Parathyroid adenoma (tissue), 2 donors: ENCODE measurements around the gene ZSCAN29.

Experiments
- H2AFZ ChIP-seq: fragments of 300-600 bp; sonication (generic); one replicate; pipeline ENCODE4 v1.7.0; 2017; ENCODE audit warnings: antibody characterized with exemption, mild to moderate bottlenecking
- H3K27ac ChIP-seq: fragments of 300-600 bp; sonication (generic); one replicate; pipeline ENCODE4 v1.7.0; 2017
- H3K27me3 ChIP-seq: fragments of 300-600 bp; sonication (generic); one replicate; pipeline ENCODE4 v1.7.0; 2017; ENCODE audit warnings: low read length; ENCODE audit not compliant: control insufficient read depth, insufficient read depth
- H3K36me3 ChIP-seq: fragments of 300-600 bp; sonication (generic); one replicate; pipeline ENCODE4 v1.7.0; 2017; ENCODE audit warnings: low read length; ENCODE audit not compliant: control insufficient read depth, insufficient read depth
- H3K4me1 ChIP-seq: fragments of 300-600 bp; sonication (generic); one replicate; pipeline ENCODE4 v1.7.0; 2017; ENCODE audit warnings: control low read depth
- H3K4me2 ChIP-seq: fragments of 300-600 bp; sonication (generic); one replicate; pipeline ENCODE4 v1.7.0; 2017; ENCODE audit warnings: low read length
- H3K4me3 ChIP-seq: fragments of 300-600 bp; sonication (generic); one replicate; pipeline ENCODE4 v1.7.0; 2017; ENCODE audit warnings: low read depth, low read length
- H3K79me2 ChIP-seq: fragments of 300-600 bp; sonication (generic); one replicate; pipeline ENCODE4 v1.7.0; 2017; ENCODE audit warnings: control low read depth
- H3K9ac ChIP-seq: fragments of 300-600 bp; sonication (generic); one replicate; pipeline ENCODE4 v1.7.0; 2017; ENCODE audit warnings: mild to moderate bottlenecking
- H3K9me3 ChIP-seq: fragments of 300-600 bp; sonication (generic); one replicate; pipeline ENCODE4 v1.7.0; 2017; ENCODE audit warnings: low read length; ENCODE audit not compliant: control insufficient read depth
- CTCF ChIP-seq: fragments of 300-600 bp; sonication (generic); IDR thresholded peaks from one replicate; pipeline ENCODE4 v1.7.0; 2017; ENCODE audit warnings: antibody characterized with exemption, mild to moderate bottlenecking
- donor health status: primary hyperparathyroidism.

Gene ZSCAN29

GRCh38 chr15:43382310-43382709 lies 11.5 kb upstream of the ZSCAN29 start:
- Histone ChIP-seq H3K4me1 (no peaks in the 10 kb centered on the region), H3K27ac (no peak overlapping the region), H3K79me2 (no peaks in the 10 kb centered on the region), H3K36me3 (no peaks in the 10 kb centered on the region), H2AFZ (no peak overlapping the region), H3K27me3 (no peaks in the 10 kb centered on the region), H3K9ac (no peak overlapping the region), H3K4me2 (no peak overlapping the region), H3K4me3 (no peak overlapping the region), H3K9me3 (no peaks in the 10 kb centered on the region)
- no peak for TF ChIP-seq CTCF

- Histone ChIP-seq H3K27ac (no peak overlapping the region), H3K9me3 (no peaks in the 10 kb centered on the region), H3K36me3 (no peaks in the 10 kb centered on the region), H3K27me3 (no peaks in the 10 kb centered on the region), H2AFZ (no peak overlapping the region), H3K9ac (no peak overlapping the region), H3K4me1 (no peaks in the 10 kb centered on the region), H3K4me3 (no peak overlapping the region), H3K79me2 (no peaks in the 10 kb centered on the region), H3K4me2 (no peak overlapping the region)
- no peak for TF ChIP-seq CTCF
Observed at GRCh38 chr15:43378601-43379000, 7.8 kb upstream of the ZSCAN29 start.

GRCh38 chr15:43376017-43376705 lies 5.3 kb upstream of the ZSCAN29 start:
- H3K27ac ChIP-seq: no peak overlapping the region
- H3K9ac ChIP-seq: no peak overlapping the region
- H3K27me3 ChIP-seq: no peaks in the 10 kb centered on the region
- no peaks in the 10 kb centered on the region for H3K79me2 ChIP-seq
- H3K4me2 ChIP-seq: no peak overlapping the region
- peaks cover 5% of the 10 kb centered on the region for H3K4me1 ChIP-seq
- H3K36me3 ChIP-seq: no peaks in the 10 kb centered on the region
- TF ChIP-seq CTCF: peak; percentile 31
- no peaks in the 10 kb centered on the region for H3K9me3 ChIP-seq
- H2AFZ ChIP-seq: no peak overlapping the region
- no peak overlapping the region for H3K4me3 ChIP-seq

GRCh38 chr15:43370310-43370974 lies 401 bp downstream of the ZSCAN29 start:
- Histone ChIP-seq H3K79me2 (no peaks in the 10 kb centered on the region), H2AFZ (peak overlapping the region; percentile 94), H3K27ac (peak overlapping the region; percentile 12), H3K4me2 (peak overlapping the region; percentile 88), H3K9ac (no peak overlapping the region), H3K4me3 (peak overlapping the region; percentile 81), H3K9me3 (no peaks in the 10 kb centered on the region), H3K27me3 (no peaks in the 10 kb centered on the region), H3K4me1 (peaks cover 7% of the 10 kb centered on the region), H3K36me3 (no peaks in the 10 kb centered on the region)
- no peak for TF ChIP-seq CTCF
